Uterus (tissue), 4 donors: ENCODE results near the gene ASTN2. TPM values are rescaled to one million over a fixed set of nuclear protein-coding genes. Genes with fewer than 3 reads are reported as not detected.

ENCODE experiments used
- DNase-seq, 2 donors: peaks; one replicate each; pipeline ENCODE4 v3.0.0-alpha.2; 2019 to 2020
- H3K27ac ChIP-seq, 2 donors: fragments of 200-600 bp; sonication (generic); 1 replicate in 1 of 2; 2 replicates in 1 of 2; pipeline ENCODE4 v1.5.1; 2016 to 2018
- H3K27me3 ChIP-seq, 2 donors: fragments of 200-600 bp; sonication (generic); one replicate each; pipeline ENCODE4 v1.5.1; 2018 to 2019; ENCODE audit warnings: control low read depth in 1 of 2
- H3K36me3 ChIP-seq, 2 donors: fragments of 200-600 bp; sonication (generic); one replicate each; pipeline ENCODE4 v1.5.1; 2019; ENCODE audit warnings: control low read depth in 1 of 2
- H3K4me1 ChIP-seq, 2 donors: fragments of 200-600 bp; sonication (generic); one replicate each; pipeline ENCODE4 v1.5.1; 2018 to 2019; ENCODE audit warnings: control low read depth in 1 of 2
- H3K4me3 ChIP-seq, 2 donors: fragments of 200-600 bp; sonication (generic); 1 replicate in 1 of 2; 2 replicates in 1 of 2; pipeline ENCODE4 v1.5.1; 2018 to 2019; ENCODE audit warnings: mild to moderate bottlenecking in 1 of 2
- H3K9me3 ChIP-seq, 2 donors: fragments of 200-600 bp; sonication (generic); one replicate each; pipeline ENCODE4 v1.5.1; 2019; ENCODE audit warnings: control low read depth in 1 of 2
- POLR2A ChIP-seq, 2 donors: fragments of 450-650 bp; IDR thresholded peaks; one replicate each; pipeline ENCODE4 v1.6.1; 2016; ENCODE audit warnings: antibody characterized with exemption in 2 of 2, mild to moderate bottlenecking in 1 of 2, moderate library complexity in 1 of 2
- intact Hi-C: fragments of 100-400 bp; cut with DNase I; formaldehyde crosslinking; loops from one replicate; pipeline ENCODE4 v1.15.1; 2023; ENCODE audit warnings: low total_unique reads
- total RNA-seq, 4 donors: library from RNA; depleted of rRNA in 3 of 4; stranded (reverse); fragments of >200 nt in 3 of 4; gene quantifications; one replicate each; pipeline versions ENCODE4 v1.1.0 to v1.2.4, GENCODE V29; 2014 to 2023
- TF ChIP-seq, protein P1 (sequence below), 4 experiments: fragments of 200-600 bp in 2 of 4; fragments of 450-650 bp in 2 of 4; sonication (generic) in 2 of 4; IDR thresholded peaks; one replicate each; pipeline ENCODE4 v1.5.1; 2016 to 2019; ENCODE audit warnings: antibody characterized with exemption in 4 of 4, mild to moderate bottlenecking in 2 of 4, moderate library complexity in 1 of 4
- donor health status: DM: yes; HTN: yes; CAD: no.

The ASTN2 gene
- total RNA-seq, 4 donors from 2014 or later = 1.8 to 8.6 (median 6.7) TPM

DNA sequence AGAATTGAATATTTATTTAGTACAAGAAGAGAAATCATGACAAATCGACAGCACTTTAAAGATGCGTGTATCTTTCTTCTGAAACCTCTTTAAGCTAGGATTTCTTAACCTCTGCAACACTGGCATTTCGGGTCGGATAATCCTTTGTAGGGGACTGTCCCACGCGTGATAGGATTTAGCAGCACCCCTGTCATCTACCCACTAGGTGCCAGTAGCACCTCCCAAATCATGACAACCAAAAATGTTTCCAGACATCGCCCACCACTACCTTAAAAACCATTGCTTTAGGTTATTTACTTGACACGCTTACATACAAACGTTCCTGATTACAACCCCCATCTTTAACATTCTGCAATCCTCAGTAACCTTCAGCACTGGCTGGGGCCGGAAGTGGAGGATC, 504.7 kb downstream of the ASTN2 start:
- no peak for DNase-seq
- no peaks in the 10 kb centered on the region for H3K36me3 ChIP-seq
- TF ChIP-seq POLR2A (IDR thresholded peaks at IDR 0.05) = no peak
- TF ChIP-seq, protein P1, sequence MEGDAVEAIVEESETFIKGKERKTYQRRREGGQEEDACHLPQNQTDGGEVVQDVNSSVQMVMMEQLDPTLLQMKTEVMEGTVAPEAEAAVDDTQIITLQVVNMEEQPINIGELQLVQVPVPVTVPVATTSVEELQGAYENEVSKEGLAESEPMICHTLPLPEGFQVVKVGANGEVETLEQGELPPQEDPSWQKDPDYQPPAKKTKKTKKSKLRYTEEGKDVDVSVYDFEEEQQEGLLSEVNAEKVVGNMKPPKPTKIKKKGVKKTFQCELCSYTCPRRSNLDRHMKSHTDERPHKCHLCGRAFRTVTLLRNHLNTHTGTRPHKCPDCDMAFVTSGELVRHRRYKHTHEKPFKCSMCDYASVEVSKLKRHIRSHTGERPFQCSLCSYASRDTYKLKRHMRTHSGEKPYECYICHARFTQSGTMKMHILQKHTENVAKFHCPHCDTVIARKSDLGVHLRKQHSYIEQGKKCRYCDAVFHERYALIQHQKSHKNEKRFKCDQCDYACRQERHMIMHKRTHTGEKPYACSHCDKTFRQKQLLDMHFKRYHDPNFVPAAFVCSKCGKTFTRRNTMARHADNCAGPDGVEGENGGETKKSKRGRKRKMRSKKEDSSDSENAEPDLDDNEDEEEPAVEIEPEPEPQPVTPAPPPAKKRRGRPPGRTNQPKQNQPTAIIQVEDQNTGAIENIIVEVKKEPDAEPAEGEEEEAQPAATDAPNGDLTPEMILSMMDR (IDR thresholded peaks at IDR 0.05) = no peak
- no peaks in the 10 kb centered on the region for H3K27me3 ChIP-seq
- H3K27ac ChIP-seq = no peak overlapping the region
- H3K9me3 ChIP-seq = no peaks in the 10 kb centered on the region
- no peaks in the 10 kb centered on the region for H3K4me1 ChIP-seq
- intact Hi-C loops = no loop called here
- no peak overlapping the region for H3K4me3 ChIP-seq

DNA sequence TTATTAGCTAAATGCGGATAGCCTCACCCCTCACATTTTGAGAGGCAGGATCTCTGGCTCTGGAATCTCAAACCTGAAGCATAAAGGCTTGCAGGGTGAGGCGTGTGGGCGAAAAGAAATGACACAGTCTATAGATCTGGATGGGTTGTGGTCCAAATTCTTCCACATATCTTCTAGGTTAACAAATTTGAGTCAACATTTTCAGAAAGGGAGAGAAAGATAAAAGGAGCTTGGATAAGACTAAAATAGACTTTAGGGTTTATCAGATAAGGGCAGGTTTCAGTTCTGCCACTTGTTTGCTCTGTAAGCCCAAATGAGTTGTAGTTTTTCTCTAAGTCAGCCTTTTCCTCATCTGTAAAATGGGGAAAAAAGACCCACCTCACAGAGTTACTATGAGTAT, 506.9 kb downstream of the ASTN2 start:
- Histone ChIP-seq H3K4me3 (no peak overlapping the region), H3K27ac (no peak overlapping the region), H3K9me3 (no peaks in the 10 kb centered on the region), H3K4me1 (no peaks in the 10 kb centered on the region), H3K36me3 (no peaks in the 10 kb centered on the region), H3K27me3 (no peaks in the 10 kb centered on the region)
- intact Hi-C loops = no loop called here
- no peak for DNase-seq
- TF ChIP-seq POLR2A (IDR thresholded peaks at IDR 0.05) = no peak

- no peak for DNase-seq
- H3K36me3 ChIP-seq = no peaks in the 10 kb centered on the region
- H3K9me3 ChIP-seq = no peaks in the 10 kb centered on the region
- no peak overlapping the region for H3K27ac ChIP-seq
- TF ChIP-seq, protein P1 (IDR thresholded peaks at IDR 0.05) = no peak
- TF ChIP-seq POLR2A (IDR thresholded peaks at IDR 0.05) = no peak
- no peaks in the 10 kb centered on the region for H3K4me1 ChIP-seq
- intact Hi-C loops = no loop called here
- no peaks in the 10 kb centered on the region for H3K27me3 ChIP-seq
- H3K4me3 ChIP-seq = no peak overlapping the region
Measured at GRCh38 chr9:116905171-116905588, 509.7 kb downstream of the ASTN2 start.

DNA sequence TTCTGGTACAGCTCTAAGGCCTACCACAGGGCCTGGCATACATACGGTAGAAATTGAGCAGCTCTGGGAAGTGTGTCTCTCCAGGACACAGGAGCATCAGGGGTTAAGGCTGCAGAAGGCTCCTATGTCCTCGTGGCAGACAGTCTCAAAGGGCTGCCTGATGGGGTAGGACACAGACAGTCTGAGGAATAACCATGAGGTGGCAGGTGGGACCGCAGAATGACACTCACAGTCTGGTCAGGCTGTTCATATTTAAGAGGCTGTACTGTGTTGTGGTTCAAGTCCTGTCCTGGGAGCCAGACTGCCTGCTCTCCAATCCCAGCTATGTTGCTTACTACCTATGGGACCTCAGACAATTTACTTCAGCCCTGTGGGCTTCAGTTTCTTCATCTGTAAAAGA, 510.7 kb downstream of the ASTN2 start:
- H3K4me3 ChIP-seq = no peak overlapping the region
- no peak overlapping the region for H3K27ac ChIP-seq
- DNase-seq = no peak
- intact Hi-C loops = no loop called here
- TF ChIP-seq POLR2A (IDR thresholded peaks at IDR 0.05) = no peak
- TF ChIP-seq, protein P1 (IDR thresholded peaks at IDR 0.05) = no peak
- no peaks in the 10 kb centered on the region for H3K27me3 ChIP-seq
- H3K9me3 ChIP-seq = no peaks in the 10 kb centered on the region
- H3K36me3 ChIP-seq = no peaks in the 10 kb centered on the region
- H3K4me1 ChIP-seq = no peaks in the 10 kb centered on the region

DNA sequence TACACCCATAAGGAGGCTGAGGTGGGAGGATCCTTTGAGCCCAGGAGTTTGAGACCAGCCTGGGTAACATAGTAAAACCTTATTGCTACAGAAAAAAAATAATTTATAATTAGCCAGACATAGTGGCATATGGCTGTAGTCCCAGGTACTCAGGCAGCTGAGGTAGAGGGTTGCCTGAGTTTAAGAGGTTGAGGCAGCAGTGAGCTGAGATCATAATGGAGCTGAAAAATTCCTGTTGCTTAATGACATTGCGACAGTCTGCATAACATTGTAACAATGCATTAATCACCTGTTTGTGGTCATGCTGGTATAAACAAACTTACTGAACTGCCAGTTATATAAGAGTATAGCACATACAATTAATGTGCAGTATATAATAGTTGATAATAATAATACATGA, 513.6 kb downstream of the ASTN2 start:
- Histone ChIP-seq H3K27me3 (no peaks in the 10 kb centered on the region), H3K4me1 (no peaks in the 10 kb centered on the region), H3K36me3 (no peaks in the 10 kb centered on the region), H3K27ac (no peak overlapping the region), H3K9me3 (no peaks in the 10 kb centered on the region), H3K4me3 (no peak overlapping the region)
- TF ChIP-seq, protein P1 (IDR thresholded peaks at IDR 0.05) = no peak
- TF ChIP-seq POLR2A (IDR thresholded peaks at IDR 0.05) = no peak
- intact Hi-C loops = no loop called here
- DNase-seq = no peak

- no peaks in the 10 kb centered on the region for H3K4me1 ChIP-seq
- no peak overlapping the region for H3K4me3 ChIP-seq
- no peak overlapping the region for H3K27ac ChIP-seq
- TF ChIP-seq, protein P1 (IDR thresholded peaks at IDR 0.05) = no peak
- no peak for TF ChIP-seq POLR2A (IDR thresholded peaks at IDR 0.05)
- intact Hi-C loops = no loop called here
- no peak for DNase-seq
- H3K27me3 ChIP-seq = no peaks in the 10 kb centered on the region
- no peaks in the 10 kb centered on the region for H3K9me3 ChIP-seq
- no peaks in the 10 kb centered on the region for H3K36me3 ChIP-seq
Measured at GRCh38 chr9:116900543-116900942, 514.3 kb downstream of the ASTN2 start.
